Mammary epithelial cell (primary cell): ENCODE results near the gene JAM3.

Experiments
- CTCF ChIP-seq, 2 donors: IDR thresholded peaks in 1 of 2; conservative IDR thresholded peaks in 1 of 2; 2 replicates each; pipeline ENCODE4 v1.5.1; 2011 to 2012; ENCODE audit warnings: inconsistent platforms in 2 of 2, low read length in 2 of 2, mild to moderate bottlenecking in 2 of 2, control low read depth in 1 of 2, low read depth in 1 of 2; ENCODE audit not compliant: insufficient read depth in 1 of 2; ENCODE audit errors: extremely low read depth in 1 of 2
- EZH2 ChIP-seq: IDR thresholded peaks from 2 replicates; pipeline ENCODE4 v1.6.1; 2012; ENCODE audit warnings: low read length, inconsistent platforms, borderline replicate concordance

- no peak for TF ChIP-seq CTCF (conservative IDR thresholded peaks at IDR 0.05 in 1 of 2, IDR thresholded peaks at IDR 0.05 in 1 of 2; ENCODE audit: extremely low read depth in 1 of 2, insufficient read depth in 1 of 2, low read depth in 1 of 2, low read length in 2 of 2)
- TF ChIP-seq EZH2, result no peak
Observed at GRCh38 chr11:134072844-134073243, 4.0 kb downstream of the JAM3 start.
